22Rv1 (cell line): ENCODE results near the gene FNTB.

Source experiments
- ZFX ChIP-seq: fragments of 450-650 bp; IDR thresholded peaks from 2 replicates; pipeline ENCODE4 v1.6.1; 2017; ENCODE audit warnings: antibody characterized with exemption, borderline replicate concordance
- TF ChIP-seq, protein P1 (sequence below): fragments of 450-650 bp; IDR thresholded peaks from 2 replicates; pipeline ENCODE4 v1.5.1; 2017; ENCODE audit warnings: mild to moderate bottlenecking

- TF ChIP-seq, protein P1, sequence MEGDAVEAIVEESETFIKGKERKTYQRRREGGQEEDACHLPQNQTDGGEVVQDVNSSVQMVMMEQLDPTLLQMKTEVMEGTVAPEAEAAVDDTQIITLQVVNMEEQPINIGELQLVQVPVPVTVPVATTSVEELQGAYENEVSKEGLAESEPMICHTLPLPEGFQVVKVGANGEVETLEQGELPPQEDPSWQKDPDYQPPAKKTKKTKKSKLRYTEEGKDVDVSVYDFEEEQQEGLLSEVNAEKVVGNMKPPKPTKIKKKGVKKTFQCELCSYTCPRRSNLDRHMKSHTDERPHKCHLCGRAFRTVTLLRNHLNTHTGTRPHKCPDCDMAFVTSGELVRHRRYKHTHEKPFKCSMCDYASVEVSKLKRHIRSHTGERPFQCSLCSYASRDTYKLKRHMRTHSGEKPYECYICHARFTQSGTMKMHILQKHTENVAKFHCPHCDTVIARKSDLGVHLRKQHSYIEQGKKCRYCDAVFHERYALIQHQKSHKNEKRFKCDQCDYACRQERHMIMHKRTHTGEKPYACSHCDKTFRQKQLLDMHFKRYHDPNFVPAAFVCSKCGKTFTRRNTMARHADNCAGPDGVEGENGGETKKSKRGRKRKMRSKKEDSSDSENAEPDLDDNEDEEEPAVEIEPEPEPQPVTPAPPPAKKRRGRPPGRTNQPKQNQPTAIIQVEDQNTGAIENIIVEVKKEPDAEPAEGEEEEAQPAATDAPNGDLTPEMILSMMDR: no peak
- TF ChIP-seq ZFX: no peak
Measured at GRCh38 chr14:65028937-65029336, 42.2 kb downstream of the FNTB start.
